Measurements from ENCODE around the gene HLA-F.

HLA-F gene

GRCh38 chr6:29758761-29759160, 35.5 kb downstream of the HLA-F start:
- H3K4me3 ChIP-seq (ENCODE audit: low read length), result no peak overlapping the region
- H4K20me1 ChIP-seq (ENCODE audit: insufficient read depth, low read length), result no peaks in the 10 kb centered on the region
- no peaks in the 10 kb centered on the region for H3K79me2 ChIP-seq (ENCODE audit: low read length)
- 0 out of 2 replicates have a peak, but pooled peaks cover 7% of the 10 kb centered on the region for H3K27me3 ChIP-seq (replicated peaks; ENCODE audit: insufficient read depth, low read length)
- no peak for TF ChIP-seq EZH2phosphoT487 (IDR thresholded peaks at IDR 0.05; ENCODE audit: low read length)
- TF ChIP-seq, protein P1, sequence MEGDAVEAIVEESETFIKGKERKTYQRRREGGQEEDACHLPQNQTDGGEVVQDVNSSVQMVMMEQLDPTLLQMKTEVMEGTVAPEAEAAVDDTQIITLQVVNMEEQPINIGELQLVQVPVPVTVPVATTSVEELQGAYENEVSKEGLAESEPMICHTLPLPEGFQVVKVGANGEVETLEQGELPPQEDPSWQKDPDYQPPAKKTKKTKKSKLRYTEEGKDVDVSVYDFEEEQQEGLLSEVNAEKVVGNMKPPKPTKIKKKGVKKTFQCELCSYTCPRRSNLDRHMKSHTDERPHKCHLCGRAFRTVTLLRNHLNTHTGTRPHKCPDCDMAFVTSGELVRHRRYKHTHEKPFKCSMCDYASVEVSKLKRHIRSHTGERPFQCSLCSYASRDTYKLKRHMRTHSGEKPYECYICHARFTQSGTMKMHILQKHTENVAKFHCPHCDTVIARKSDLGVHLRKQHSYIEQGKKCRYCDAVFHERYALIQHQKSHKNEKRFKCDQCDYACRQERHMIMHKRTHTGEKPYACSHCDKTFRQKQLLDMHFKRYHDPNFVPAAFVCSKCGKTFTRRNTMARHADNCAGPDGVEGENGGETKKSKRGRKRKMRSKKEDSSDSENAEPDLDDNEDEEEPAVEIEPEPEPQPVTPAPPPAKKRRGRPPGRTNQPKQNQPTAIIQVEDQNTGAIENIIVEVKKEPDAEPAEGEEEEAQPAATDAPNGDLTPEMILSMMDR (IDR thresholded peaks at IDR 0.05; ENCODE audit: low read length), result no peak
- no peak for TF ChIP-seq EZH2 (optimal IDR thresholded peaks at IDR 0.05; ENCODE audit: low read depth, low read length)
- DNase-seq, result no peak
- no peaks in the 10 kb centered on the region for H3F3A ChIP-seq (ENCODE audit: insufficient read depth, low read length)
- H3K27ac ChIP-seq (ENCODE audit: low read length), result no peak overlapping the region
- H3K9ac ChIP-seq (ENCODE audit: low read length), result no peak overlapping the region
- no peaks in the 10 kb centered on the region for H3K4me1 ChIP-seq (ENCODE audit: low read length)
- no peaks in the 10 kb centered on the region for H3K9me2 ChIP-seq (replicated peaks; ENCODE audit: insufficient read depth, low read length)
- no peak overlapping the region for H2AFZ ChIP-seq (ENCODE audit: low read length)
- H3K36me3 ChIP-seq (replicated peaks; ENCODE audit: insufficient read depth, low read length), result no peaks in the 10 kb centered on the region
- no peaks in the 10 kb centered on the region for H3K9me3 ChIP-seq (replicated peaks; ENCODE audit: insufficient read depth, low read length)
- no peak overlapping the region for H3K4me2 ChIP-seq (ENCODE audit: low read depth, low read length)

DNA sequence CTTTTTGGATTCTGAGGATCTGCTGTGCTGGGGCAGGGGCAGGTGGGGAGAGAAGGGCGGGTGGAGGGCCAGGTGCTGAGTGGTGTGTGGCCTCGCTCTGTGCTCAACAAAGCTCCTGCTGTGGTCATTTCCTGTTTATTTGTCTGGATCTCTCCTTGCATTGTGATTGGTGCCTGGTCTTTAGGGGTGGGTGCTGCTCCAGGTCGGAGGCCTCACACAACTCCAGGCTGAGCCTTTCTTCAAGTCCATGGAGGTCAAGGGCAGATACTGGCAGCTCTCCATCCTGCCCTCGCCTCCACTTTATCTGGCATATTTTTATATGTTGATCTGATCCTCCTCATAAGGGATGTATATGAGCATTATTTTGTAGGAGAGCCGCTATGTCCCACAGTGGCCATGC, 36.2 kb downstream of the HLA-F start:
- Histone ChIP-seq H3K9me3 (replicated peaks; ENCODE audit: insufficient read depth, low read length) (no peaks in the 10 kb centered on the region), H3K27ac (ENCODE audit: low read length) (no peak overlapping the region), H3K4me3 (ENCODE audit: low read length) (no peak overlapping the region), H3F3A (ENCODE audit: insufficient read depth, low read length) (no peaks in the 10 kb centered on the region), H3K4me1 (ENCODE audit: low read length) (no peaks in the 10 kb centered on the region), H3K27me3 (replicated peaks; ENCODE audit: insufficient read depth, low read length) (0 out of 2 replicates have a peak, but pooled peaks cover 7% of the 10 kb centered on the region), H2AFZ (ENCODE audit: low read length) (no peak overlapping the region), H3K9ac (ENCODE audit: low read length) (no peak overlapping the region), H4K20me1 (ENCODE audit: insufficient read depth, low read length) (no peaks in the 10 kb centered on the region), H3K4me2 (ENCODE audit: low read depth, low read length) (no peak overlapping the region), H3K79me2 (ENCODE audit: low read length) (no peaks in the 10 kb centered on the region), H3K36me3 (replicated peaks; ENCODE audit: insufficient read depth, low read length) (no peaks in the 10 kb centered on the region), H3K9me2 (replicated peaks; ENCODE audit: insufficient read depth, low read length) (no peaks in the 10 kb centered on the region)
- no peak for DNase-seq
- TF ChIP-seq EZH2 (optimal IDR thresholded peaks at IDR 0.05; ENCODE audit: low read depth, low read length), result no peak
- no peak for TF ChIP-seq EZH2phosphoT487 (IDR thresholded peaks at IDR 0.05; ENCODE audit: low read length)
- TF ChIP-seq, protein P1 (IDR thresholded peaks at IDR 0.05; ENCODE audit: low read length), result no peak

GRCh38 chr6:29760328-29760727, 37.1 kb downstream of the HLA-F start:
- Histone ChIP-seq H2AFZ (ENCODE audit: low read length) (no peak overlapping the region), H3K27ac (ENCODE audit: low read length) (no peak overlapping the region), H4K20me1 (ENCODE audit: insufficient read depth, low read length) (no peaks in the 10 kb centered on the region), H3K79me2 (ENCODE audit: low read length) (no peaks in the 10 kb centered on the region), H3K36me3 (replicated peaks; ENCODE audit: insufficient read depth, low read length) (no peaks in the 10 kb centered on the region), H3K27me3 (replicated peaks; ENCODE audit: insufficient read depth, low read length) (0 out of 2 replicates have a peak, but pooled peaks cover 4% of the 10 kb centered on the region), H3F3A (ENCODE audit: insufficient read depth, low read length) (no peaks in the 10 kb centered on the region), H3K4me1 (ENCODE audit: low read length) (no peaks in the 10 kb centered on the region), H3K9me3 (replicated peaks; ENCODE audit: insufficient read depth, low read length) (no peaks in the 10 kb centered on the region), H3K4me3 (ENCODE audit: low read length) (no peak overlapping the region), H3K4me2 (ENCODE audit: low read depth, low read length) (no peak overlapping the region), H3K9me2 (replicated peaks; ENCODE audit: insufficient read depth, low read length) (no peaks in the 10 kb centered on the region), H3K9ac (ENCODE audit: low read length) (no peak overlapping the region)
- DNase-seq, result no peak
- TF ChIP-seq, protein P1 (IDR thresholded peaks at IDR 0.05; ENCODE audit: low read length), result no peak
- TF ChIP-seq EZH2phosphoT487 (IDR thresholded peaks at IDR 0.05; ENCODE audit: low read length) (no peak), EZH2 (optimal IDR thresholded peaks at IDR 0.05; ENCODE audit: low read depth, low read length) (no peak)
